ENCODE measurements around the gene LAMTOR5. TPM values are rescaled to one million over a fixed set of nuclear protein-coding genes. Genes with fewer than 3 reads are reported as not detected.
"Not testable (repeated sequence)": the region's sequence is repeated elsewhere in the genome, so short reads cannot be mapped to it uniquely, and the experiment has no call there.

Gene LAMTOR5
- total RNA-seq, 1 experiment from 2014 or later, result 119 TPM

DNA sequence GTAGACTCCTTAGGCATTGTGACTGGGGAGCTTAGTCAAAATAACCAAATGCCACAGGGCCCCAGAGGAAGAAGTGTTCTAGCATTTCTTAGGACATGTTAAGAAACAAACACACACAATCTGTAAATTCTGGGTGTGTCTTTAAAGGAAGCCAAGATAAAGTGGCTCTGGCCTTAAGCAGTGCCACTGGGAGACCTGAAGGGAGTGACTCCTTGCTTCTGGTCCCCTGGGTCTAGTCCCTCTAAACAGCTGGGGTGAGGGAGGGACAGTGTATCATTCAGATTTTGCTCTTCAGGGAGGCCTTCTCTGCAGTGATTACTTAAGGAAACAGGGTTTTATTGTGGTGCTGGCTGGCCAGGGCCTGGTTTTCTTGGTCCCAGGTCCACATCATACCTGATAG lies 34.4 kb upstream of the LAMTOR5 start:
- H3K36me3 ChIP-seq (ENCODE audit: control insufficient read depth, insufficient read depth, low read length), result no peaks in the 10 kb centered on the region
- ATAC-seq (no peak), DNase-seq (ENCODE audit: low read depth, low spot score) (no peak)
- in situ Hi-C loops (cut with HindIII; ENCODE audit: low pct_unique_long_range_greater_than_20kb, low sequenced_read_pairs) (no loop called here), intact Hi-C loops (cut with micrococcal nuclease; ENCODE audit: unreplicated experiment) (no loop called here)
- H3K27me3 ChIP-seq (ENCODE audit: control insufficient read depth, insufficient read depth, low read length), result no peaks in the 10 kb centered on the region
- no peak overlapping the region for H3K27ac ChIP-seq (ENCODE audit: low read length)
- no TSS peak for BruUV-seq (replicated peaks)
- POLR2A ChIA-PET, result no interaction called here
- TF ChIP-seq, protein P1, sequence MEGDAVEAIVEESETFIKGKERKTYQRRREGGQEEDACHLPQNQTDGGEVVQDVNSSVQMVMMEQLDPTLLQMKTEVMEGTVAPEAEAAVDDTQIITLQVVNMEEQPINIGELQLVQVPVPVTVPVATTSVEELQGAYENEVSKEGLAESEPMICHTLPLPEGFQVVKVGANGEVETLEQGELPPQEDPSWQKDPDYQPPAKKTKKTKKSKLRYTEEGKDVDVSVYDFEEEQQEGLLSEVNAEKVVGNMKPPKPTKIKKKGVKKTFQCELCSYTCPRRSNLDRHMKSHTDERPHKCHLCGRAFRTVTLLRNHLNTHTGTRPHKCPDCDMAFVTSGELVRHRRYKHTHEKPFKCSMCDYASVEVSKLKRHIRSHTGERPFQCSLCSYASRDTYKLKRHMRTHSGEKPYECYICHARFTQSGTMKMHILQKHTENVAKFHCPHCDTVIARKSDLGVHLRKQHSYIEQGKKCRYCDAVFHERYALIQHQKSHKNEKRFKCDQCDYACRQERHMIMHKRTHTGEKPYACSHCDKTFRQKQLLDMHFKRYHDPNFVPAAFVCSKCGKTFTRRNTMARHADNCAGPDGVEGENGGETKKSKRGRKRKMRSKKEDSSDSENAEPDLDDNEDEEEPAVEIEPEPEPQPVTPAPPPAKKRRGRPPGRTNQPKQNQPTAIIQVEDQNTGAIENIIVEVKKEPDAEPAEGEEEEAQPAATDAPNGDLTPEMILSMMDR (IDR thresholded peaks at IDR 0.05), result no peak
- no peak for TF ChIP-seq SIN3A (IDR thresholded peaks at IDR 0.05; ENCODE audit: borderline replicate concordance, insufficient read depth, low read depth, low read length)
- TF ChIP-seq TCF7L2 (IDR thresholded peaks at IDR 0.05; ENCODE audit: low read depth, low read length), result no peak
- TF ChIP-seq POLR2AphosphoS5 (IDR thresholded peaks at IDR 0.05; ENCODE audit: low read depth, low read length), result no peak
- TF ChIP-seq REST (IDR thresholded peaks at IDR 0.05; ENCODE audit: insufficient read depth in 1 of 2, low read depth in 2 of 2, low read length in 1 of 2), result no peak
- no peaks in the 10 kb centered on the region for H3K4me1 ChIP-seq (ENCODE audit: control insufficient read depth, insufficient read depth, low read length)
- no peak overlapping the region for H3K4me3 ChIP-seq (ENCODE audit: low read depth in 2 of 2, low read length in 2 of 2)
- CTCF ChIA-PET, result no interaction called here
- no peaks in the 10 kb centered on the region for H3K9me3 ChIP-seq (ENCODE audit: control insufficient read depth, insufficient read depth, low read depth, low read length)

- intact Hi-C loops (cut with micrococcal nuclease; ENCODE audit: unreplicated experiment) (no loop called here), in situ Hi-C loops (cut with HindIII; ENCODE audit: low pct_unique_long_range_greater_than_20kb, low sequenced_read_pairs) (no loop called here)
- ATAC-seq (no peak), DNase-seq (ENCODE audit: low read depth, low spot score) (no peak)
- BruUV-seq (replicated peaks), result no TSS peak
- ChIA-PET CTCF (no interaction called here), POLR2A (no interaction called here)
- Histone ChIP-seq H3K36me3 (ENCODE audit: control insufficient read depth, insufficient read depth, low read length) (no peaks in the 10 kb centered on the region), H3K27me3 (ENCODE audit: control insufficient read depth, insufficient read depth, low read length) (no peaks in the 10 kb centered on the region), H3K27ac (ENCODE audit: low read length) (no peak overlapping the region), H3K4me1 (ENCODE audit: control insufficient read depth, insufficient read depth, low read length) (no peaks in the 10 kb centered on the region), H3K4me3 (ENCODE audit: low read depth in 2 of 2, low read length in 2 of 2) (no peak overlapping the region), H3K9me3 (ENCODE audit: control insufficient read depth, insufficient read depth, low read depth, low read length) (no peaks in the 10 kb centered on the region)
- TF ChIP-seq POLR2AphosphoS5 (IDR thresholded peaks at IDR 0.05; ENCODE audit: low read depth, low read length) (no peak), TCF7L2 (IDR thresholded peaks at IDR 0.05; ENCODE audit: low read depth, low read length) (no peak), REST (IDR thresholded peaks at IDR 0.05; ENCODE audit: insufficient read depth in 1 of 2, low read depth in 2 of 2, low read length in 1 of 2) (no peak), SIN3A (IDR thresholded peaks at IDR 0.05; ENCODE audit: borderline replicate concordance, insufficient read depth, low read depth, low read length) (no peak)
- TF ChIP-seq, protein P1 (IDR thresholded peaks at IDR 0.05), result no peak
Measured at GRCh38 chr1:110440877-110441276, 33.4 kb upstream of the LAMTOR5 start.

DNA sequence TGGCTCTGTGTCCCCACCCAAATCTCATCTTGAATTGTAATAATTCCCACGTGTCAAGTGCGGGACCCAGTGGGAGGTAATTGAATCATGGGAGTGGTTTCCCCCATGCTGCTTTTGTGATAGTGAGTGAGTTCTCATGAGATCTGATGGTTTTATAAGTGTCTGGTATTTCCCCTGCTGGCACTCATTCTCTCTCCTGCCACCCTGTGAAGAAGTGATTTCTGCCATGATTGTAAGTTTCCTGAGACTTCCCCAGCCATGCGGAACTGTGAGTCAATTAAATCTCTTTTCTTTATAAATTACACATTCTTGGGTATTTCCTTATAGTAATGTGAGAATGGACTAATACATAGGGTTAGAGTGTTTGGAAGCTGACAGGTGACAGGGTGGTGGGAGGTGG lies 32.4 kb upstream of the LAMTOR5 start:
- in situ Hi-C loops (cut with HindIII; ENCODE audit: low pct_unique_long_range_greater_than_20kb, low sequenced_read_pairs); CTCF ChIA-PET; ATAC-seq; H3K4me1 ChIP-seq (ENCODE audit: control insufficient read depth, insufficient read depth, low read length); DNase-seq (ENCODE audit: low read depth, low spot score); H3K36me3 ChIP-seq (ENCODE audit: control insufficient read depth, insufficient read depth, low read length); intact Hi-C loops (cut with micrococcal nuclease; ENCODE audit: unreplicated experiment); BruUV-seq (replicated peaks); H3K27me3 ChIP-seq (ENCODE audit: control insufficient read depth, insufficient read depth, low read length); POLR2A ChIA-PET; H3K27ac ChIP-seq (ENCODE audit: low read length); H3K4me3 ChIP-seq (ENCODE audit: low read depth in 2 of 2, low read length in 2 of 2); H3K9me3 ChIP-seq (ENCODE audit: control insufficient read depth, insufficient read depth, low read depth, low read length): not testable (repeated sequence)
